ENCODE data around the gene HPN.
"Not testable (repeated sequence)": the region's sequence is repeated elsewhere in the genome, so short reads cannot be mapped to it uniquely, and the experiment has no call there.

The HPN gene

GRCh38 chr19:35028600-35028885 lies 13.0 kb upstream of the HPN start:
- not testable (repeated sequence) for DNase-seq

GRCh38 chr19:35029275-35029736 lies 12.2 kb upstream of the HPN start:
- not testable (repeated sequence) for DNase-seq

- no peak for DNase-seq
Measured at GRCh38 chr19:35029737-35030256, 11.7 kb upstream of the HPN start.

- DNase-seq, result no peak
Measured at GRCh38 chr19:35030257-35031071, 11.1 kb upstream of the HPN start, which contains the start of gene SCN1B. Gene SCN1B, plus strand, starts transcription at chr19:35030470. Its CDS starts 351 bp downstream, at chr19:35030821.

- no peak for DNase-seq
Measured at GRCh38 chr19:35031072-35031881, 10.2 kb upstream of the HPN start.

- DNase-seq, result no peak
Measured at GRCh38 chr19:35032356-35032865, 9.1 kb upstream of the HPN start.

DNA sequence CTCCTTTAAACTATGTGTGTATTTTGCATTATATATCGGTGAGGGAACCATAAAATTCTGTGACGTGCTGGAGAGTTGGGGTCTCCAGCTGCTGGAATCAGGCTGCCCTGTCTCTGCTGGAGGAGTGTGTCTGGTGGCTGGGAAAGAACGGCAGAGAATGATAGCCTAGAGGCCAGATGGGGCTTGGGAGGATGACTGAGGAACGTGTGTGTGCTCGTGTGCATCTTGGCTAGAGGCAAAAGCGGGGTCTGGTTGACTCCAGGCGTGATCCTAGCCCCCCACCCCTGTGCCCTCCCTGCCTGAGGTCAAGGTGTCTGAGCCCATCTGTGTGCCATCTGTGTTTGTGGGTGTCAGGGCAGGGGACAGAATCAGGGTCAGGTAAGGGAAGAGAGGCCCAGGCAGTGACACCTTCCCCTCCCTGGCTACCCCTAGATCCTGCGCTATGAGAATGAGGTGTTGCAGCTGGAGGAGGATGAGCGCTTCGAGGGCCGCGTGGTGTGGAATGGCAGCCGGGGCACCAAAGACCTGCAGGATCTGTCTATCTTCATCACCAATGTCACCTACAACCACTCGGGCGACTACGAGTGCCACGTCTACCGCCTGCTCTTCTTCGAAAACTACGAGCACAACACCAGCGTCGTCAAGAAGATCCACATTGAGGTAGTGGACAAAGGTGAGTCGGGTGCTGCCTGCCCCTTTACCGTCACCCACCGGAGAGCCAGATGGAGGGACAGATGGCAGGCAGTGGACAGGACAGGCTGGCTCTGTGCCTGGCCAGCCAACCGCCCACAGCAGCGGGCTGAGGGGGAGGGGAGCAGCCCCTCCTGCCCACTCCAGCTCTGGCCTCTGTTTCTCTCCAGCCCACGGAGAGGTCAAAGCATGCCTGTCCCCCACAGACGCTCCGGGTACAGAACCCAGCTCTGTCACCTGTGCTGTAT lies 8.2 kb upstream of the HPN start:
- DNase-seq, result no peak

GRCh38 chr19:35034005-35034502 lies 7.5 kb upstream of the HPN start:
- DNase-seq, result no peak

GRCh38 chr19:35034588-35035382 lies 6.7 kb upstream of the HPN start:
- DNase-seq, result no peak

DNA sequence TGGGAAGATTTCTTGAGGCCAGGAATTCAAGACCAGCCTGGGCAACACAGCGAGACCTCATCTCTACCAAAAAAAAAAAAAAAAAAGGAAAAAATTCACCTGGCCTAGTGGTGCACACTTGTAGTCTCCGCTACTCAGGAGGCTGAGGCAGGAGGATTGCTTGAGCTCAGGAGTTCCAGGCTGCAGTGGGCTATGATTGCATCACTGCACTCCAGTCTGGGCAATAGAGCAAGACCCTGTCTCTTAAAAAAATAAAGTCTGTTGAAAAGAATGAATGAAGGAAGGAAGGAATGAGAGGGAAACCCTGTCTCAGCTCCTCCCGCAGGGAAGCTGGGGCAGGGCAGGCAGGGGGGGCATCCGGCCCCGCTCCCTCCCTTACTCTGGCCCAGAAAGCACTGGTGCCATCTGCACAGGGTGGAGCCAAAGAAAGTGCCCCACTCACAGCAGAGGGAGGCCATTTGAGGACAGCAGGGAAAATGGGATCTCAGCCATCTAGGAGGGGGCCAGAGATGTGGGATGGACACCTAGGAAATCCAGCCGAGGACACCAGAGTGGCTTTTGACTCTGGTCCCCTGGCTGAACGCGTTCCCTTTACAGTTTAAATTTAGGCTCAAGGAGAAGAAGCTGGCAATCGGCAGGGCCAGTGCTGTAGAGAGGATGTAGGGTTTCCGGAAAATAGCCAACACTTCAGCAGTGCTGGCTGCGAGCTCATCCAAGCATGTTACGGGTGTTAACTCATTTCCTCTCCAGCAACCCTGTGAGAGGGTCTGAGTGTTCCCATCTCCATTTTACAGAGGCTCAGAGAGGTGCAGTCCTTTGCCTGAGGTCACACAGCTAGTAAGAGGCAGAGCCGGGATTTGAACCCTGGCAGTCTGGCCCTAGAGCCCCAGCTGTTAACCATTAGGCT lies 3.6 kb upstream of the HPN start:
- DNase-seq, result no peak

- no peak for DNase-seq
Measured at GRCh38 chr19:35038623-35039512, 2.7 kb upstream of the HPN start.

- no peak for DNase-seq
Measured at GRCh38 chr19:35039881-35040825, 1.4 kb upstream of the HPN start.

GRCh38 chr19:35040826-35041547 lies 534 bp upstream of the HPN start:
- no peak for DNase-seq

GRCh38 chr19:35042056-35042730 lies 672 bp downstream of the HPN start:
- DNase-seq, result no peak

DNA sequence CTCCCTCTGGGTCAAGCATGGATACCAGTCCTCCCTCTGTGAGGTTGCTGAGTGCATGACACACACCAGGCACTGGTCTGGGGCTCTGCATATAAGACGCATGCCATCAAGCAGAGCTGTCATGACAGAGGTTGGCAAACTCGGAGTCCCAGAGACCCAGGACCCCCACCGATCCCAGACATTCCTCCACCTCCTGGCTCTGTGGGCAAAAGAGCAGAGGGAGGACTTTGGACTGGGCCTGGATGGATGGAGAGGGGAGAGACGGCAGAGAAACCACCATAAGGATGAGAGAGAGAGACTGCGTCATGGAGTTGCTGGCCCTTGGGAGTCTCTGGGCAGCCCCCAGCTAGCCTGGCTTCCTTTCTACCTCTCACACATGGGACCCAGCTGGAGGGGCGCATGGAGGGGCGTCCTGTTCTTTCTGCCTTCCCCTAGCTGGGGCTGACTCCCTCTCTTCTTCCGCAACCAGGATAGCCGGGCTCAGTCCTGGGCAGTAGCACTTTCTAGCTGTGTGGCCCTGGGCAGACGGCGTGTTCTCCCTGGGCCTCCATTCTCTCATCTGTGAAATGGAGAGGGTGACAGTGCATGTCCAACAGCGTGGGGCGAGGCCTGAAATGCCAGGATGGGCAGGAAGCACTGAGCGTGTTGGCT lies 1.6 kb downstream of the HPN start:
- DNase-seq, result no peak

DNA sequence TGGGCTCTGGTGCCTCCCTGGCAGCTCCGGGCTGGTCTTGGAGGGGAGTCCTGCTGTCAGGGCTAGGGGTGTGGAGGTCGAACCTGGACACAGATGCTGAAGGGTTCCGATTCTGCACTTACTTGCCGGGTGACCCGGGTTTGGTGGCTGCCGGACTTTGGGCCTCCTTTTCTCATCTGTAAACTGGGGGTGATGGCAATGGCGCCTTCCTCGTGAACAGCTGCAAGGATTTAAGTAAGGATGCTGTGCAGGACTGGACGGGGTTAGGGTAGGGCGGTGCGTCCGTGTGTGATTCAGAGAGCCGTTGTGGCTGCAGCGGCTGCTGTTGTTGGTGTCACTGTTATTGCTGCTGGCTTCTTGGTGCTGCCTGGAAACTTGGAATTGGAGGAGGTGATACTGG lies 2.4 kb downstream of the HPN start:
- no peak for DNase-seq

All from NCI-H774 (cell line).